A549 treated with CORT108297 at 1 μM for 4 hours (cell line): ENCODE data around the gene SUCLG1. TPM values are rescaled to one million over a fixed set of nuclear protein-coding genes. Genes with fewer than 3 reads are reported as not detected.

Experiments
- total RNA-seq: library from RNA; stranded (reverse); fragments of 200-300 nt; extraction: Qiagen RNA extraction; gene quantifications from 5 replicates; pipeline ENCODE4 v1.2.3, GENCODE V29; 2022

Gene SUCLG1
- total RNA-seq, result 90.5 to 93.1 TPM (median 92.7 TPM) in 5 replicates

DNA sequence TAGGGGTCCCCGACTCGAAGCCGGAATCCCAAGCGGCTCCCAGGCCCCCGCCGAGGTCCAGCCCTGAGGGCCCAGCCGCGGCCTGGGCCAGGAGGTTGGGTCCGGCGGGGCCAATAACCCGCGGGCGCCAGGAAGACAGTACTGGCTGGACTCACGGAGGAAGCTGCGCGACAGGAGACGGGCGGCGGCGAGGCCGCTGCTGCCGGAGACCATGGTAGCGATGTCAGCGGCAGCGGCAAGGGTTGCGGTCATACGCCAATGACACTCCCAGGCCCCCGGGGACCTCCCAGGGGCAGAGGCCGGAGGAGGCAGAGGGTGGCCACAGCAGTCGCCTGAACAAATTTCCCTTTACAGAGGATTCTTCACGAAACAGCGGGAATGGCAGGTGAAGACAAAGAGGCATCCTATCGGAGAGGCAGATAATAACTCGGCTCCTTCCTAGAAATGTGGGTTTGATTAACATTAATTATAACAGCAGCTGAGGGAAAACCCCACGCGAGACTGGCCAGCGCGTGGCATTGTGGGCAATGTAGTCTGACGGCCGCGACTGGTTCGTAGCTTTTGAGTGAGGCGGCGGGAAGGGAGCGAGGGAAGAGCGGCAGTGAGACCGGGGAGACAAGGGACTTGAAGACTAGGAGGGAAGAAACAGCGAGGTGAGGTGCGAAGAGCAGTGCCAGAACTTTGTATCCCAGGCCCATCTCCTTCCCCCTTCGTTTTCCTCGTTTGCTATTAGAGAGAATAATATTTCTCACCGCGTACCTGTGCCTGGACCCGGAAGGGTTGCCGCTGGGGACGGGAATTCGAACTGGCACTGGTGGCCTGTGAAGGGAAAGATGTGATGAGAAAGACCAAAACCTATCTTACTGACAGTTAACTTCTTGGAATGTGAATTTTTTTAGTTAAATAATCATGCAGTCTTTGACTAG lies at the start of gene SUCLG1:
Gene SUCLG1, minus strand, starts transcription at position 263 of the 926 bp plus-strand sequence. Its CDS starts 11 bp downstream, at position 252.

Other genes with a start within 250 kb of the SUCLG1 start
- gene DNAH6, start 57.2 kb upstream of the SUCLG1 start, total RNA-seq, result 0.01 to 0.19 TPM (median 0.12 TPM) in 5 replicates